Naive thymus-derived CD4-positive, alpha-beta T cell (primary cell): ENCODE measurements around the gene CDK5RAP1. TPM values are rescaled to one million over a fixed set of nuclear protein-coding genes. Genes with fewer than 3 reads are reported as not detected.

Source experiments
- ATAC-seq: fragments of 150-1000 bp; cut with Tn5 transposase; 2 replicates; pipeline ENCODE4 v1.10.0; 2021; ENCODE audit warnings: mild to moderate bottlenecking, moderate library complexity
- CTCF ChIA-PET: fragments of 350-600 bp; sonication (Branson Sonifier 250); formaldehyde crosslinking; loops from one replicate; lab custom pipeline; 2021; ENCODE audit warnings: antibody characterized with exemption; lab: Charles Lee
- POLR2A ChIA-PET: fragments of 350-600 bp; sonication (Branson Sonifier 250); formaldehyde crosslinking; loops from one replicate; lab custom pipeline; 2021; ENCODE audit warnings: antibody characterized with exemption, inconsistent platforms; lab: Charles Lee
- DNase-seq, 9 donors: peaks; one replicate each; pipeline versions ENCODE4 v3.0.0 to v3.0.0-alpha.2; 2020 to 2022; ENCODE audit warnings: mixed read lengths in 1 of 9
- H3K27ac ChIP-seq: one replicate; pipeline ENCODE4 v1.7.0; 2013; ENCODE audit warnings: mild to moderate bottlenecking, low read depth, low read length, moderate library complexity
- H3K27me3 ChIP-seq, 2 donors: one replicate each; pipeline ENCODE4 v1.7.0; 2013; ENCODE audit warnings: low read length in 2 of 2, mild to moderate bottlenecking in 2 of 2, moderate library complexity in 2 of 2; ENCODE audit not compliant: control insufficient read depth in 2 of 2, insufficient read depth in 2 of 2
- H3K36me3 ChIP-seq, 3 experiments: 1 replicate in 2 of 3; 2 replicates in 1 of 3; pipeline ENCODE4 v1.7.0; 2013; ENCODE audit warnings: low read length in 3 of 3, mild to moderate bottlenecking in 3 of 3, moderate library complexity in 1 of 3; ENCODE audit not compliant: insufficient read depth in 3 of 3, control insufficient read depth in 2 of 3
- H3K4me1 ChIP-seq, 2 donors: one replicate each; pipeline ENCODE4 v1.7.0; 2013; ENCODE audit warnings: low read length in 2 of 2, mild to moderate bottlenecking in 2 of 2, moderate library complexity in 1 of 2; ENCODE audit not compliant: control insufficient read depth in 2 of 2, insufficient read depth in 2 of 2
- H3K4me3 ChIP-seq: 2 replicates; pipeline ENCODE4 v1.7.0; 2013; ENCODE audit warnings: mild to moderate bottlenecking, low read length
- H3K9me3 ChIP-seq, 3 experiments: 1 replicate in 2 of 3; 2 replicates in 1 of 3; pipeline ENCODE4 v1.7.0; 2013; ENCODE audit warnings: low read length in 3 of 3; ENCODE audit not compliant: control insufficient read depth in 2 of 3
- H3K27ac Mint-ChIP-seq, 9 donors: one replicate each; pipeline ENCODE4 v1.8.0; 2020 to 2022; ENCODE audit warnings: mixed read lengths in 9 of 9, mild to moderate bottlenecking in 8 of 9, moderate library complexity in 5 of 9, inconsistent platforms in 2 of 9
- H3K27me3 Mint-ChIP-seq, 5 donors: one replicate each; pipeline ENCODE4 v1.8.0; 2021 to 2022; ENCODE audit warnings: mixed read lengths in 5 of 5, mild to moderate bottlenecking in 1 of 5
- H3K36me3 Mint-ChIP-seq, 5 donors: one replicate each; pipeline ENCODE4 v1.8.0; 2020 to 2022; ENCODE audit warnings: mixed read lengths in 5 of 5, mild to moderate bottlenecking in 3 of 5, inconsistent platforms in 1 of 5
- H3K4me1 Mint-ChIP-seq, 7 donors: one replicate each; pipeline ENCODE4 v1.8.0; 2020 to 2022; ENCODE audit warnings: mixed read lengths in 7 of 7, mild to moderate bottlenecking in 3 of 7, inconsistent platforms in 1 of 7
- H3K4me3 Mint-ChIP-seq, 10 donors: one replicate each; pipeline ENCODE4 v1.8.0; 2020 to 2022; ENCODE audit warnings: mild to moderate bottlenecking in 10 of 10, mixed read lengths in 10 of 10, moderate library complexity in 6 of 10, inconsistent platforms in 2 of 10
- H3K9me3 Mint-ChIP-seq, 11 donors: one replicate each; pipeline ENCODE4 v1.8.0; 2020 to 2022; ENCODE audit warnings: mixed read lengths in 11 of 11, mild to moderate bottlenecking in 4 of 11, inconsistent platforms in 1 of 11, moderate library complexity in 1 of 11
- intact Hi-C, 2 donors: fragments of 100-400 bp; cut with micrococcal nuclease; formaldehyde crosslinking; loops; one replicate each; pipeline ENCODE4 v1.15.1; 2023
- polyA plus RNA-seq, 2 donors: library from polyadenylated mRNA; unstranded; fragments of 300-500 nt; fragmentation: Illumina TruSeq; gene quantifications; one replicate each; pipeline ENCODE4 v1.2.3, GENCODE V29; 2021
- total RNA-seq, 6 experiments: library from RNA in 5 of 6; stranded (reverse) in 5 of 6; gene quantifications; 1 replicate in 5 of 6; 2 replicates in 1 of 6; pipeline ENCODE4 v1.2.3 and lab custom pipeline; 2021 to 2026

The CDK5RAP1 gene
- total and polyA plus RNA-seq, 7 experiments from 2014 or later, result 33.6 to 51.8 (median 48.1) TPM

DNA sequence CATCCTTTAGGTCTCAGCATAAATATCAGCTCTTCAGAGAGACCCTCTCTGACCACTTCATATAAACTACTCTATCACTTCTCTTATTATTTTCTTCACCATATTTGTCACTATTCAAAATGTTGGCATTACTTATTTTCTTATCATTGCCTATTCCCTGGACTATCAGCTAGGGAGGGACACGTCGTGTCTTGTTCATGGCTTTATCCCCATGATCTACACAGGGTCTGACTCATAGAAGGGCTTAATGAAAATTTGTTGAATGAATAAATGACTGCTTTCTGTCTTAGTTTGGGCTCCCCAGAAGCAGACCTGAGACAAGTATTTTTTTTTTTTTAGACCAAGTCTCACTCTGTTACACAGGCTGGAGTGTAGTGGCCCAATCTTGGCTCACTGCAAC lies 3.0 kb upstream of the CDK5RAP1 start:
- Mint-ChIP-seq H3K9me3 (no peaks in the 10 kb centered on the region), H3K36me3 (peaks cover 0 to 20% (median 11%) of the 10 kb centered on the region in 5 donors), H3K27ac (peak overlapping the region in 2 of 9 donors; percentile 3 to 37), H3K4me3 (peak overlapping the region in 5 of 10 donors; percentile 5 to 79 (median 62)), H3K4me1 (peaks cover 24 to 42% (median 36%) of the 10 kb centered on the region in 7 donors), H3K27me3 (no peaks in the 10 kb centered on the region)
- Histone ChIP-seq H3K27me3 (no peaks in the 10 kb centered on the region), H3K4me3 (no peak overlapping the region), H3K9me3 (no peaks in the 10 kb centered on the region), H3K4me1 (peaks cover 21 to 24% of the 10 kb centered on the region in 2 donors), H3K27ac (no peak overlapping the region), H3K36me3 (peaks cover 0 to 26% (median 0%) of the 10 kb centered on the region in 3 experiments)
- POLR2A ChIA-PET, result interaction anchor here (0.7 to 1.0 kb wide), 2 partner anchors 86 to 263 kb away, joined by 3 read pairs; partner anchors contain the start of gene CBFA2T2
- CTCF ChIA-PET, result interaction anchor here (0.6 kb wide), 1 partner anchor 1866 kb away, joined by 3 read pairs; no protein-coding TSS in a partner anchor
- ATAC-seq (no peak), DNase-seq (no peak)
- intact Hi-C loops, result no loop called here

DNA sequence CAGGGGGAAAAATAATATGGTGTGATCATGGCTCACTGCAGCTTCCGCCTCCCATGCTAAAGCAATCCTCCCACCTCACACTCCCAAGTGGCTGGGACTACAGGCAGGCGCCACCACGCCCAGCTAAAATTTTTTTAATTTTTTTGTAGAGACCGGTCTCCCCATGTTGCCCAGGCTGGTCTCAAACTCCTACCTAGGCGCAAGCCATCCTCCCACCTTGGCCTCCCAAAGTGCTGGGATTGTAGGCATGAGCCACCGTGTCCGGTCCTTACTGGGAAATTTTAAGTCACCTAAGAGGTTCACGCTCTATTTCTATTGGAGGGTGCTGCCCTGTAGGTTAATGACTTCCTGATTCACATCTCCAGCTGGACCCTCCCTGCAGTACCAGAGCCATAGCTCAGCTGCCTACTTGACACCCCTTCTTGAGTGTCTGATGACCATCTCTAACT lies 626 bp upstream of the CDK5RAP1 start:
- H3K4me1 Mint-ChIP-seq, result peaks cover 32 to 65% (median 58%) of the 10 kb centered on the region in 7 donors
- no peak for ATAC-seq

DNA sequence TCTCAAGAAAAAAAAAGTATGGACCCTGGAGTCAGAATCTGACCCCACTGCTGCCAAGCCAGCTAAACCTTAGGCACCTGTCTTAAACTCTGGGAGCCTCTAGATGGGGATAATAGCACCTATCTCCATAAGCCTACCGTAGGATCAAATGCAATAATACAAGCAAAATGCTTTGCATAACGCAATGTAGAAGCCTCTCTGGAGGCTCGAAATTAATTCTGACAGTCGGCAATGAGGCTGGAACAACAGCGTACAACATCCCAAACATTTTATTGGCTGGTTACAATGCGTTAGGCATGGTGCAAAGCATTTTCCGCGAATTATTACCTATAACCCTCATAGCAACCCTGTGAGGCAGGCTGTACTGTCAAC lies 521 bp downstream of the CDK5RAP1 start:
- peaks cover 39 to 75% (median 69%) of the 10 kb centered on the region in 7 donors for H3K4me1 Mint-ChIP-seq
- H3K4me3 ChIP-seq, result peak overlapping the region; percentile 93
- ChIA-PET POLR2A (interaction anchor here (0.5 to 2.0 kb wide), 7 partner anchors 43 to 712 kb away, joined by 3 to 10 read pairs (median 4); partner anchors contain the start of genes CHMP4B, EIF2S2 and SNTA1), CTCF (interaction anchor here (0.9 to 1.6 kb wide), 2 partner anchors 21 to 43 kb away, joined by 3 to 10 read pairs; partner anchors contain the start of gene SNTA1)
- peak overlapping the region; percentile 80 for H3K27ac ChIP-seq
- no peaks in the 10 kb centered on the region for H3K9me3 ChIP-seq
- intact Hi-C loops, result loop anchor here (1.0 to 2.0 kb wide), 7 partner anchors 28 to 712 kb away; partner anchors contain the start of genes ACTL10 (in 1 of the 2), EIF2S2 (in 1 of the 2), RALY (in 1 of the 2) and SNTA1 (in 1 of the 2)
- no peaks in the 10 kb centered on the region for H3K27me3 Mint-ChIP-seq
- peaks cover 0 to 12% (median 4%) of the 10 kb centered on the region in 5 donors for H3K36me3 Mint-ChIP-seq
- peak overlapping the region in 8 of 9 donors; percentile 32 to 94 (median 92) for H3K27ac Mint-ChIP-seq
- no peaks in the 10 kb centered on the region for H3K27me3 ChIP-seq
- H3K9me3 Mint-ChIP-seq, result no peaks in the 10 kb centered on the region
- DNase-seq, result peak in 2 of 9 donors; percentile 4 to 8
- peaks cover 0 to 18% (median 0%) of the 10 kb centered on the region in 3 experiments for H3K36me3 ChIP-seq
- peaks cover 23 to 33% of the 10 kb centered on the region in 2 donors for H3K4me1 ChIP-seq
- ATAC-seq, result peak; percentile 21
- peak overlapping the region; percentile 92 to 99 (median 98) for H3K4me3 Mint-ChIP-seq

More for the DNA sequence above, 626 bp upstream of the CDK5RAP1 start:
- Mint-ChIP-seq H3K36me3 (peaks cover 0 to 8% (median 5%) of the 10 kb centered on the region in 5 donors), H3K9me3 (no peaks in the 10 kb centered on the region), H3K4me3 (peak overlapping the region; percentile 92 to 99 (median 98)), H3K27me3 (no peaks in the 10 kb centered on the region), H3K27ac (peak overlapping the region in 8 of 9 donors; percentile 50 to 94 (median 90))
- POLR2A ChIA-PET, result interaction anchor here (0.8 to 2.0 kb wide), 8 partner anchors 42 to 1186 kb away, joined by 3 to 10 read pairs (median 4); partner anchors contain the start of genes CBFA2T2, EIF2S2, PXMP4 and SNTA1
- Histone ChIP-seq H3K9me3 (no peaks in the 10 kb centered on the region), H3K36me3 (peaks cover 0 to 9% (median 0%) of the 10 kb centered on the region in 3 experiments), H3K27me3 (no peaks in the 10 kb centered on the region), H3K27ac (peak overlapping the region; percentile 80), H3K4me3 (peak overlapping the region; percentile 93), H3K4me1 (peaks cover 23 to 33% of the 10 kb centered on the region in 2 donors)
- CTCF ChIA-PET, result interaction anchor here (0.9 to 1.6 kb wide), 3 partner anchors 22 to 87 kb away, joined by 3 to 10 read pairs (median 3); partner anchors contain the start of gene SNTA1
- intact Hi-C loops, result loop anchor here (1.0 to 2.0 kb wide), 7 partner anchors 29 to 710 kb away; partner anchors contain the start of genes ACTL10 (in 1 of the 2), EIF2S2 (in 1 of the 2), RALY (in 1 of the 2) and SNTA1 (in 1 of the 2)
- no peak for DNase-seq

DNA sequence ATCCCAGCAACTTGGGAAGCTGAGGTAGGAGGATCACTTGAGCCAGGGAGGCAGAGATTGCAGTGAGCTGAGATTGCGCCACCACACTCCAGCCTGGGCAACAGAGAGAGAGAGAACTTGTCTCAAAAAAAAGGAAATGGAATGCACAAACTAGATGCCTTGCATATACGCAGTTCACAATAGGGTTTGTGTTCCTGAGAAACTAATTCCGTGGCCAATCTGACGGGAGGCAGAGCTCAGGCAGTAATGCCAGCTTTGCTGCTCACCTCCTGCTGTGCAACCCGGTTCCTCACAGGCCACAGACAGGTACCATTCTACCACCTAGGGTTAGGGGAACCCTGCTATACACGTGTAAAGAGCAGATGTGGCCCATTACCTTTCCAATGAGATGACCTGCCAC lies 1.4 kb downstream of the CDK5RAP1 start:
- H3K4me3 Mint-ChIP-seq, result peak overlapping the region; percentile 92 to 99 (median 98)
- ChIA-PET CTCF (interaction anchor here (1.1 kb wide), 1 partner anchor 29 kb away, joined by 3 read pairs; no protein-coding TSS in a partner anchor), POLR2A (interaction anchor here (1.6 kb wide), 1 partner anchor 713 kb away, joined by 4 read pairs; the partner anchor contains the start of gene EIF2S2)
- H3K36me3 Mint-ChIP-seq, result peaks cover 0 to 14% (median 4%) of the 10 kb centered on the region in 5 donors
- Histone ChIP-seq H3K27ac (peak overlapping the region; percentile 80), H3K36me3 (peaks cover 0 to 25% (median under 1%) of the 10 kb centered on the region in 3 experiments), H3K27me3 (no peaks in the 10 kb centered on the region), H3K9me3 (no peaks in the 10 kb centered on the region), H3K4me1 (peaks cover 23 to 33% of the 10 kb centered on the region in 2 donors), H3K4me3 (peak overlapping the region; percentile 93)
- intact Hi-C loops, result loop anchor here in 1 of 2 donors (2.0 kb wide), 1 partner anchor 27 kb away; no protein-coding TSS in a partner anchor
- ATAC-seq, result no peak
- H3K9me3 Mint-ChIP-seq, result no peaks in the 10 kb centered on the region
- H3K27ac Mint-ChIP-seq, result peak overlapping the region in 6 of 9 donors; percentile 31 to 92 (median 73)
- no peak for DNase-seq
- no peaks in the 10 kb centered on the region for H3K27me3 Mint-ChIP-seq
- peaks cover 39 to 75% (median 70%) of the 10 kb centered on the region in 7 donors for H3K4me1 Mint-ChIP-seq

DNA sequence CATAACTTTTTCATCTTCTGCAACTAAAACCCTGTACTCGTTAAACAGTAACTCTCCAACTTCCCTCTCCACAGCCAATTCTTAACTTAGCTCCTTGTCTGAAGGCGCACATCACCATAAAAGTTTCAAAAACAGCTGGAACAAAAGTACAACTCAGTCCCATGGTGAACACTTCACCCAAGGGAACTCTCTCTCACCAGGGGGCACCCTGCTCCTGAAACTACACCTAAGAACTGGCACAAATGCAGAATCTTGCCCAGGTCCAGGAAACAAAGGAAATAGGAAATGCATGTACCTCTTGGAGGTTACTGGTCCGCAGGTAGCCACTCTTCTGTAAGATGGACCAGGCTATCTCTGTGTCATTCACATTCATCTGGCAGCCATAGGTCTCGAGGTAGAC lies 6.6 kb downstream of the CDK5RAP1 start:
- Mint-ChIP-seq H3K27ac (peak overlapping the region in 2 of 9 donors; percentile 18 to 30), H3K27me3 (no peaks in the 10 kb centered on the region), H3K4me3 (no peak overlapping the region), H3K36me3 (peaks cover 12 to 44% (median 24%) of the 10 kb centered on the region in 5 donors), H3K9me3 (no peaks in the 10 kb centered on the region), H3K4me1 (peaks cover 18 to 48% (median 42%) of the 10 kb centered on the region in 7 donors)
- ChIA-PET POLR2A (no interaction called here), CTCF (interaction anchor here (0.6 kb wide), 1 partner anchor 720 kb away, joined by 3 read pairs; no protein-coding TSS in a partner anchor)
- H3K4me3 ChIP-seq, result no peak overlapping the region
- peaks cover 6 to 65% (median 10%) of the 10 kb centered on the region in 3 experiments for H3K36me3 ChIP-seq
- H3K4me1 ChIP-seq, result peaks cover 7 to 14% of the 10 kb centered on the region in 2 donors
- ATAC-seq (no peak), DNase-seq (no peak)
- H3K27me3 ChIP-seq, result no peaks in the 10 kb centered on the region
- no peak overlapping the region for H3K27ac ChIP-seq
- H3K9me3 ChIP-seq, result no peaks in the 10 kb centered on the region
- intact Hi-C loops, result no loop called here

DNA sequence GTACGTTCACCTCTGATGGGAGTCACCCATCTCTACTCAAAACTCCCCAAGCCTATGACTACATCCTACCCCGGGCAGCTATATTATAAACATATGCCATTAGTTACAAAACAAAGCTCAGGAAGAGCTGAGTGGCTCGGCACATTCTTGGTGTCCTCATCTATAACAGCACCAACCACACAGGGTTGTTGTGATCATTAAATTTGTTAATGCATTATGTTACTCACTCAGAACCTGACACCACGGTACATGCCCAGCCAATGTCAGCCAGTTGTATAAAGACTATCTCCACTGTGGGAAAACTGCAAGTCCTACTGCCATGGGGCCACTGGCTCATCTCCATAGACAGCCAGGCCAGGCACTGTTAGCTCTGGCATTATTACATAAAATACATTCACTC lies 7.7 kb downstream of the CDK5RAP1 start:
- Histone ChIP-seq H3K27ac (no peak overlapping the region), H3K27me3 (no peaks in the 10 kb centered on the region), H3K4me3 (no peak overlapping the region), H3K36me3 (peaks cover 6 to 65% (median 10%) of the 10 kb centered on the region in 3 experiments), H3K4me1 (peaks cover 0 to 3% of the 10 kb centered on the region in 2 donors), H3K9me3 (no peaks in the 10 kb centered on the region)
- ChIA-PET POLR2A (no interaction called here), CTCF (no interaction called here)
- DNase-seq (no peak), ATAC-seq (no peak)
- intact Hi-C loops, result no loop called here
- no peaks in the 10 kb centered on the region for H3K9me3 Mint-ChIP-seq
- H3K27ac Mint-ChIP-seq, result peak overlapping the region in 1 of 9 donors; percentile 59
- H3K4me3 Mint-ChIP-seq, result no peak overlapping the region
- no peaks in the 10 kb centered on the region for H3K27me3 Mint-ChIP-seq
- H3K36me3 Mint-ChIP-seq, result peaks cover 12 to 48% (median 25%) of the 10 kb centered on the region in 5 donors
- peaks cover 13 to 37% (median 31%) of the 10 kb centered on the region in 7 donors for H3K4me1 Mint-ChIP-seq
